HL-60 (cell line): ENCODE data around the gene STARD3.

Experiments
- CTCF ChIP-seq: IDR thresholded peaks from one replicate; pipeline ENCODE4 v1.5.1; 2011; ENCODE audit warnings: low read length, control low read depth, inconsistent platforms; ENCODE audit not compliant: insufficient read depth
- GABPA ChIP-seq: IDR thresholded peaks from 2 replicates; pipeline ENCODE4 v1.6.1; 2012; ENCODE audit warnings: low read depth
- POLR2AphosphoS5 ChIP-seq: IDR thresholded peaks from 2 replicates; pipeline ENCODE4 v1.6.1; 2012; ENCODE audit warnings: low read depth
- REST ChIP-seq: IDR thresholded peaks from 2 replicates; pipeline ENCODE4 v1.6.1; 2012; ENCODE audit warnings: low read depth; ENCODE audit not compliant: insufficient replicate concordance
- SPI1 ChIP-seq: IDR thresholded peaks from 2 replicates; pipeline ENCODE4 v1.6.1; 2012; ENCODE audit warnings: low read depth, mild to moderate bottlenecking, borderline replicate concordance

- TF ChIP-seq CTCF (no peak), REST (no peak), POLR2AphosphoS5 (no peak), GABPA (no peak), SPI1 (no peak)
Observed at GRCh38 chr17:39608142-39608981, 28.6 kb upstream of the STARD3 start.
